GM12865 (cell line): ENCODE measurements around the gene RNF220.
A peak's percentile ranks its signal among the peaks of the same experiment; 100 is the strongest.

Experiments used
- DNase-seq: peaks from one replicate; pipeline ENCODE4 v3.0.0; 2010; ENCODE audit warnings: low read depth
- H3K4me3 ChIP-seq: 2 replicates; pipeline ENCODE4 v1.5.1; 2011; ENCODE audit warnings: mild to moderate bottlenecking, low read depth, low read length, control low read depth
- CTCF ChIP-seq: IDR thresholded peaks from 2 replicates; pipeline ENCODE4 v1.5.1; 2011; ENCODE audit warnings: low read length, control low read depth, low read depth, inconsistent platforms; ENCODE audit not compliant: insufficient read depth; ENCODE audit errors: missing control alignments

RNF220 gene

GRCh38 chr1:44631333-44631646 lies 226.2 kb downstream of the RNF220 start:
- peak overlapping the region; percentile 77 for H3K4me3 ChIP-seq
- DNase-seq, result no peak
- TF ChIP-seq CTCF, result no peak

GRCh38 chr1:44631647-44632539 lies 226.8 kb downstream of the RNF220 start:
- peak overlapping the region; percentile 77 for H3K4me3 ChIP-seq
- TF ChIP-seq CTCF, result no peak
- peak; percentile 95 for DNase-seq

GRCh38 chr1:44632598-44632997 lies 227.5 kb downstream of the RNF220 start:
- peak; percentile 50 for DNase-seq
- peak overlapping the region; percentile 77 for H3K4me3 ChIP-seq
- TF ChIP-seq CTCF, result no peak

- DNase-seq, result no peak
- H3K4me3 ChIP-seq, result no peak overlapping the region
- no peak for TF ChIP-seq CTCF
Measured at GRCh38 chr1:44634606-44635189, 229.6 kb downstream of the RNF220 start.

- no peak overlapping the region for H3K4me3 ChIP-seq
- no peak for DNase-seq
- no peak for TF ChIP-seq CTCF
Measured at GRCh38 chr1:44635439-44635838, 230.4 kb downstream of the RNF220 start.

GRCh38 chr1:44636083-44636687 lies 231.1 kb downstream of the RNF220 start:
- no peak for DNase-seq
- TF ChIP-seq CTCF, result no peak
- H3K4me3 ChIP-seq, result no peak overlapping the region
